GM13977 (cell line): ENCODE results near the gene HOXD9.

Experiments used
- DNase-seq: peaks from one replicate; pipeline ENCODE4 v3.0.0; 2012; ENCODE audit warnings: low spot score
- in situ Hi-C: fragments of 300-500 bp; cut with MboI; formaldehyde crosslinking; loops from one replicate; pipeline ENCODE4 v1.12.0; 2022; ENCODE audit warnings: low sequenced_read_pairs, low pct_unique_long_range_greater_than_20kb, mixed read lengths, inconsistent platforms; ENCODE audit not compliant: unreplicated experiment
- TF ChIP-seq, protein P1 (sequence below): IDR thresholded peaks from 2 replicates; pipeline ENCODE4 v1.5.1; 2012; ENCODE audit warnings: mild to moderate bottlenecking, control low read depth; ENCODE audit not compliant: insufficient read depth; ENCODE audit errors: extremely low read depth, missing control alignments

HOXD9 gene

DNA sequence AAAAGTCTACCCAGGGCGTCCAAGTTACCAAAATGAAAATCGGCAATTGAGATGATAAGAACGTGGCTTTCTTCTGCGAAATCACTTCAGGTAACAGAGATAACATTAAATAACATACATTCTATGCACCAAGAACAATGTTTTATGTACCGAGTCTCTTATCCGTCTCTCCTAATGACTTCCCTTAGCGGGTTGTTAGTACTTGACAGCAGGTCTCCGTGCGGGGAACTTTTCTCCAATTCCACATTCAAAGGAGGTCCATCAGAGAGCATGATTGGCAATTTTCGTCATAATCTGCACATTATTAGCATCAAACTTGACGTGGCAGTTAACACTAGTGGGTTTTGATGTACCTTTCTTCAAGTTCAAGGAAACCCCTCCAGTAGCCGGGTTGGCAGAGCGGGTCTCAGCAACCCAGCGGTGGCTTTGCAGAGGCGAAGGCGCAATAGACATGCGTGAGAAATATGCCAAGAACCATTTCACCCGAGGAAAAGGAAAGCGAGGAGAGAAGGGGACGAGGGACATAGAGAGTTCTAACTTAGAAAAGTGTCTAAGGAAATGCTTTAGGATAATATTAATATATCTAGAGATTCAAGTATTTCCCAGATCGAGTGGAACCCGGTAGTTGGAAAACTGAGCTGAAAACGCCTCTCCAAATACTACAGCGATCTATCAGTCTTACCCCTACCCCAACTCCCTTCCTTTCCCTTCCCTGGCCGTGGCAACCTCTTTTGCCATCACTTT, 43.8 kb upstream of the HOXD9 start:
- in situ Hi-C loops = loop anchor here (25.0 kb wide), 2 partner anchors 391 to 1741 kb away; partner anchors contain the start of gene SP9
- no peak for DNase-seq
- TF ChIP-seq, protein P1, sequence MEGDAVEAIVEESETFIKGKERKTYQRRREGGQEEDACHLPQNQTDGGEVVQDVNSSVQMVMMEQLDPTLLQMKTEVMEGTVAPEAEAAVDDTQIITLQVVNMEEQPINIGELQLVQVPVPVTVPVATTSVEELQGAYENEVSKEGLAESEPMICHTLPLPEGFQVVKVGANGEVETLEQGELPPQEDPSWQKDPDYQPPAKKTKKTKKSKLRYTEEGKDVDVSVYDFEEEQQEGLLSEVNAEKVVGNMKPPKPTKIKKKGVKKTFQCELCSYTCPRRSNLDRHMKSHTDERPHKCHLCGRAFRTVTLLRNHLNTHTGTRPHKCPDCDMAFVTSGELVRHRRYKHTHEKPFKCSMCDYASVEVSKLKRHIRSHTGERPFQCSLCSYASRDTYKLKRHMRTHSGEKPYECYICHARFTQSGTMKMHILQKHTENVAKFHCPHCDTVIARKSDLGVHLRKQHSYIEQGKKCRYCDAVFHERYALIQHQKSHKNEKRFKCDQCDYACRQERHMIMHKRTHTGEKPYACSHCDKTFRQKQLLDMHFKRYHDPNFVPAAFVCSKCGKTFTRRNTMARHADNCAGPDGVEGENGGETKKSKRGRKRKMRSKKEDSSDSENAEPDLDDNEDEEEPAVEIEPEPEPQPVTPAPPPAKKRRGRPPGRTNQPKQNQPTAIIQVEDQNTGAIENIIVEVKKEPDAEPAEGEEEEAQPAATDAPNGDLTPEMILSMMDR = no peak

DNA sequence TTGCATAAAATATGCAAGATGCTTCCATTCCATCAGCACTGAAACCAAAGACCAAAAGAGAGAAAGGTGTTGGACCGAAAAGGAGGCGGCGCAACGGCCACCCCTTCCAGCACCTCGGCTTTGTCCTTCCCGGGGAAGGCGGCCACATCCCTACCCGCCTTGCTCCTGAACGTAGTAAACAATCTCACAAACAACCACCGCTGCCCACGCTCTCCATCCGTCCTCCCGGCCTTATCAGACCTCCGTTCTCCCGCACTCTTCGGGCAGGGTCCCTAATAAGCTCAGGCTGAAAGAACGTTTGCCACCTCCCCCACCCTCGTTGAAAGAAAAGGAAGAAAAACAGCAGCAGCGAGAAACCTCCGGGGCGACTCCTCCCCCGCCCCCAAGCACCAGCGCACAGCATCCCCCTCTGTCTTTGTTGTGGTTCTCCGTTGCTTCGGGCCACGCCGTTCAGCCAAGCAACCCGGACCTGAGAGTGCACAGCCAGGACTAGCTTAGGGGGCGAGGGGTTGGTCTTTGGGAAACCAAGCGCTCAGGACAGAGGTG, 43.2 kb upstream of the HOXD9 start:
- peak; percentile 43 for DNase-seq
- in situ Hi-C loops = loop anchor here (25.0 kb wide), 2 partner anchors 392 to 1742 kb away; partner anchors contain the start of gene SP9
- TF ChIP-seq, protein P1 = no peak

DNA sequence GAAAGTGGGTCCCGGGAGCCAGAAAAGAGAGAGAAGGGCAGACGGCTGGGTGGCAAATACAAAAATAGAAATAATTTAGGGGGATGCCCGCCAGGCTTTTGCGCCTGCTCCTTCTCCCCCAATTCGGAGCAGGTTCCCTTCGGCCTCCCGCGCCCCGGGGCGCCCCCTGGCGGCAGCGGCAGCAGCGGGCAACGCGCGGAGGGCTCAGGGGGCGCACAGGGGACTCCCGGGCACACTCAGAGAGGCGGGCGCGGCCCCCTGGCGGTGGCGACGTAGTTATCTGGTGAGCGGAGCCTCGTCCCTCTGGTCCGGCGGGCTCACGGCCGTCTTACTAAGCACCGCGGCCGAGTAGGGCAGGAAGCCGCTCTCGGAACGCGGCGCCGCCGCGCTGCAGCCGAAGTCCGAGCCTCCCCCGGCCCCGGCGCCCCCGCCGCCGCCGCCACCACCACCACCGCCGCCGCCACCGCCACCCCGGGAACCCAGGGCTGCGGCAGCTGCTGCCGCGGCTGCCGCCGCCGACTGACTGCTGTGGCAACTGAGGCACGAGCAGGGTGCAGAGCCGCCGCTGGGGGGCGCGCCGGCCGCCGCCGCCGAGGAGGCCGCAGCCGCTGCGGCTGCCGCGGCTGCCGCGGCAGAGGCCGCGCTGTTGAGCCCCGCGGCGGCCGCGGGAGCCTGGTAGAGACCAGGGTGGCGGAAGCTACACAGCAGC, 42.5 kb upstream of the HOXD9 start:
- TF ChIP-seq, protein P1 = peak; percentile 56
- in situ Hi-C loops = loop anchor here (25.0 kb wide), 2 partner anchors 393 to 1743 kb away; partner anchors contain the start of gene SP9
- peak; percentile 69 for DNase-seq

DNA sequence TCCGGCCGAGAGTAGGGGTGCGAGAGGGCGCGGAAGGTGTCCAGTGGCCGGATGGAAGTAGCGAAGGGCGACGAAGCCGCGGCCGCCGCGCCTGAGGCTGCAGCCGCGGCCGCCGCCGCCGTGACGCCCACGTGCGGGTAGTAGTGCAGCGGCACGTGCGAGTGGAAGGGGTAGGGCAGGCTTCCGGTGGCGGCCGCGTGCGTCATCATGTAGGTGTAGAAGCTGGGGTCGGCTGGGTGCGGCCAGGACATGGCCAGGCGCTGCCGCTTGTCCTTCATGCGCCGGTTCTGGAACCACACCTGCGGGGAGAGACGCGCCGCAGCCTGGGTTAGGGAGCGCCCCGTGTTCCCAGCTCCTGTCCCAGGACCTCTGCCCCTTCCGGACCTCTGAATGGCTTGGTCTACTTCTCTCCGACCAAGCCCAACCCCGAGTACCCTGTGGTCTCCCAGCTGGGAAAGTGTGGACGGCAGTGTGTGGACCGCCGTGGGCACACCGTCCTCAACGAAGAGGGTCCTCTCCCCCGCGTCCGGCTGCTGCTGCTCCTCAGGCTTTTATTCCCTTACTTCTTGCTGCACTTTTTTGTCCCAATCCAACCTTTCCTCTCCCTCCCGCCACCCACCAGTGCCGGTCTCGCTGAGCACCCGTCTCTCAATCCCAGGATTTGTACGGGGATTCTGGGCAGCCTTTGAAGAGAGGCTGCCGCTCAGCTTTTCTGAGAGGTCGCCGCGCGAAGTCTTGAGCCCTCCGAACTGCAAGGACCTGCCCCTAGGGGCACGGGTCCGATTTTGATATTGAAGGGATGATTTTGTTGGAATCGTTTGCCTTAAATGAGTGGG, 41.8 kb upstream of the HOXD9 start:
- in situ Hi-C loops = loop anchor here (25.0 kb wide), 2 partner anchors 393 to 1743 kb away; partner anchors contain the start of gene SP9

DNA sequence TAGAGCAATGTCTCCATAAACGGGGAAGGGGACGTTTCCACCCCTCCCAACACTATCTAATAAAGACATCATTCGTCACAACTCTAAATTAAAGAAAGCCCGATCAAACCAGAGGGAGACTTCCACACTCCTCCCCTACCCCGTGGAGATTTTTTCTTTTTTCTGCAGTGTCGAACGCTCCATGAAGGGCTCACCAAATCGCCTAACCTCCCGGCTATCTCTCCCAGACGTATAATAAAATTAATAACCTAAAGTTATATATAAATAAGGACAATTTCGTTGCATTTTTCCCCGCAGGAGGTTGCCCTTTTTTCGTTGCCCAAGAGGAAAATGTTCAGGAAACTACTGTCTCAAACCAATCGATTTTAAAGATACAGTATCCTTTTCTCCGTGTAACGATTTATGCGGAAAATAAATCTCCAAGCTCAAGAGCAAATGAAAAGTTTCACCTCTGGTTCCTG, 41.1 kb upstream of the HOXD9 start:
- in situ Hi-C loops = loop anchor here (25.0 kb wide), 2 partner anchors 394 to 1744 kb away; partner anchors contain the start of gene SP9
- peak; percentile 30 for DNase-seq
- TF ChIP-seq, protein P1 = no peak

More for the DNA sequence above, 41.8 kb upstream of the HOXD9 start:
- peak; percentile 38 for DNase-seq
- TF ChIP-seq, protein P1 = no peak
